Measurements from ENCODE around the gene DNAJB12.
"Not testable (repeated sequence)": the region's sequence is repeated elsewhere in the genome, so short reads cannot be mapped to it uniquely, and the experiment has no call there.

Gene DNAJB12

GRCh38 chr10:72330069-72330426, 24.7 kb downstream of the DNAJB12 start:
- no peak for DNase-seq

- DNase-seq: no peak
These were observed 25.2 kb downstream of the DNAJB12 start for GRCh38 chr10:72329290-72330068.

GRCh38 chr10:72328829-72329204, 25.9 kb downstream of the DNAJB12 start:
- peak; percentile 55 for DNase-seq

- peak; percentile 61 for DNase-seq
These were observed 26.5 kb downstream of the DNAJB12 start for GRCh38 chr10:72328045-72328828.

- peak; percentile 87 for DNase-seq
These were observed 27.8 kb downstream of the DNAJB12 start for GRCh38 chr10:72326665-72327603.

GRCh38 chr10:72325243-72326175, 29.2 kb downstream of the DNAJB12 start:
- not testable (repeated sequence) for DNase-seq

GRCh38 chr10:72323771-72324191, 30.9 kb downstream of the DNAJB12 start:
- no peak for DNase-seq

GRCh38 chr10:72323108-72323749, 31.5 kb downstream of the DNAJB12 start:
- DNase-seq: no peak

GRCh38 chr10:72322280-72323058, 32.2 kb downstream of the DNAJB12 start:
- DNase-seq: peak; percentile 60

- no peak for DNase-seq
These were observed 32.8 kb downstream of the DNAJB12 start for GRCh38 chr10:72322030-72322279.

- DNase-seq: no peak
These were observed 33.3 kb downstream of the DNAJB12 start for GRCh38 chr10:72321248-72322029.

GRCh38 chr10:72320676-72321247, 34.0 kb downstream of the DNAJB12 start:
- peak; percentile 91 for DNase-seq

- peak; percentile 94 for DNase-seq
These were observed 35.1 kb downstream of the DNAJB12 start for GRCh38 chr10:72319416-72320254.

- no peak for DNase-seq
These were observed 36.1 kb downstream of the DNAJB12 start for GRCh38 chr10:72318418-72319262.

GRCh38 chr10:72316748-72317435, 37.8 kb downstream of the DNAJB12 start:
- peak; percentile 39 for DNase-seq

- no peak for DNase-seq
These were observed 38.4 kb downstream of the DNAJB12 start for GRCh38 chr10:72316386-72316700.

All from activated CD4-positive, alpha-beta T cell treated with anti-CD3 and anti-CD28 coated beads, Interleukin-2, Interleukin-6, amounts not matched to agents 100 ng/mL and 50 ng/mL, durations not matched to agents 16 hours and 8 hours (primary cell).